ENCODE measurements around the gene LPCAT2.

LPCAT2 gene

GRCh38 chr16:55502801-55503366 lies 6.0 kb upstream of the LPCAT2 start:
- DNase-seq (ENCODE audit: low read depth in 1 of 2, low spot score in 1 of 2), result no peak

GRCh38 chr16:55503726-55504550 lies 4.9 kb upstream of the LPCAT2 start:
- DNase-seq (ENCODE audit: low read depth in 1 of 2, low spot score in 1 of 2), result no peak

- DNase-seq (ENCODE audit: low read depth in 1 of 2, low spot score in 1 of 2), result no peak
Measured at GRCh38 chr16:55505333-55506015, 3.4 kb upstream of the LPCAT2 start.

GRCh38 chr16:55506083-55506482 lies 2.8 kb upstream of the LPCAT2 start:
- no peak for DNase-seq (ENCODE audit: low read depth in 1 of 2, low spot score in 1 of 2)

GRCh38 chr16:55506708-55507107 lies 2.2 kb upstream of the LPCAT2 start:
- no peak for DNase-seq (ENCODE audit: low read depth in 1 of 2, low spot score in 1 of 2)

GRCh38 chr16:55508271-55508921 lies 476 bp upstream of the LPCAT2 start:
- DNase-seq (ENCODE audit: low read depth in 1 of 2, low spot score in 1 of 2), result no peak

- no peak for DNase-seq (ENCODE audit: low read depth in 1 of 2, low spot score in 1 of 2)
Measured at GRCh38 chr16:55510185-55510805, 1.4 kb downstream of the LPCAT2 start.

- no peak for DNase-seq (ENCODE audit: low read depth in 1 of 2, low spot score in 1 of 2)
Measured at GRCh38 chr16:55512941-55513340, 4.1 kb downstream of the LPCAT2 start.

GRCh38 chr16:55513616-55514015 lies 4.7 kb downstream of the LPCAT2 start:
- DNase-seq (ENCODE audit: low read depth in 1 of 2, low spot score in 1 of 2), result no peak

- no peak for DNase-seq (ENCODE audit: low read depth in 1 of 2, low spot score in 1 of 2)
Measured at GRCh38 chr16:55515111-55515510, 6.2 kb downstream of the LPCAT2 start.

GRCh38 chr16:55521792-55522191 lies 12.9 kb downstream of the LPCAT2 start:
- DNase-seq (ENCODE audit: low read depth in 1 of 2, low spot score in 1 of 2), result no peak

GRCh38 chr16:55526441-55526840 lies 17.6 kb downstream of the LPCAT2 start:
- DNase-seq (ENCODE audit: low read depth in 1 of 2, low spot score in 1 of 2), result no peak

GRCh38 chr16:55527885-55528284 lies 19.0 kb downstream of the LPCAT2 start:
- no peak for DNase-seq (ENCODE audit: low read depth in 1 of 2, low spot score in 1 of 2)

- DNase-seq (ENCODE audit: low read depth in 1 of 2, low spot score in 1 of 2), result no peak
Measured at GRCh38 chr16:55529018-55529417, 20.1 kb downstream of the LPCAT2 start.

GRCh38 chr16:55530316-55530856 lies 21.5 kb downstream of the LPCAT2 start:
- no peak for DNase-seq (ENCODE audit: low read depth in 1 of 2, low spot score in 1 of 2)

- no peak for DNase-seq (ENCODE audit: low read depth in 1 of 2, low spot score in 1 of 2)
Measured at GRCh38 chr16:55532227-55532626, 23.4 kb downstream of the LPCAT2 start.

- DNase-seq (ENCODE audit: low read depth in 1 of 2, low spot score in 1 of 2), result no peak
Measured at GRCh38 chr16:55534756-55535155, 25.9 kb downstream of the LPCAT2 start.

- no peak for DNase-seq (ENCODE audit: low read depth in 1 of 2, low spot score in 1 of 2)
Measured at GRCh38 chr16:55539049-55539448, 30.2 kb downstream of the LPCAT2 start.

- DNase-seq (ENCODE audit: low read depth in 1 of 2, low spot score in 1 of 2), result no peak
Measured at GRCh38 chr16:55539488-55539887, 30.6 kb downstream of the LPCAT2 start.

- no peak for DNase-seq (ENCODE audit: low read depth in 1 of 2, low spot score in 1 of 2)
Measured at GRCh38 chr16:55540221-55540620, 31.3 kb downstream of the LPCAT2 start.

GRCh38 chr16:55542459-55543082 lies 33.7 kb downstream of the LPCAT2 start:
- no peak for DNase-seq (ENCODE audit: low read depth in 1 of 2, low spot score in 1 of 2)

All from activated CD4-positive, alpha-beta T cell treated with anti-CD3 and anti-CD28 coated beads, Interleukin-2, amount 50 U/mL, for 24 hours (primary cell).